BJ (cell line): Measurements from ENCODE around the gene C12orf75. TPM values are rescaled to one million over a fixed set of nuclear protein-coding genes. Genes with fewer than 3 reads are reported as not detected.

Experiments
- CTCF ChIA-PET: fragments of 350-600 bp; formaldehyde crosslinking; extraction: SDS; loops from one replicate; lab custom pipeline; 2021; ENCODE audit warnings: antibody characterized with exemption, inconsistent platforms; lab: Yijun Ruan, JAX
- POLR2A ChIA-PET: fragments of 300-600 bp; sonication (Branson Sonifier 250); formaldehyde crosslinking; extraction: SDS; loops from one replicate; lab custom pipeline; 2021; ENCODE audit warnings: antibody characterized with exemption; lab: Charles Lee
- DNase-seq: peaks from one replicate; pipeline ENCODE4 v3.0.0-alpha.2; 2011; ENCODE audit warnings: low read depth
- H3K27me3 ChIP-seq: 2 replicates; pipeline ENCODE4 v1.6.0; 2011; ENCODE audit warnings: low read length; ENCODE audit not compliant: control insufficient read depth, insufficient read depth
- H3K36me3 ChIP-seq: 2 replicates; pipeline ENCODE4 v1.5.1; 2011; ENCODE audit warnings: low read length; ENCODE audit not compliant: control insufficient read depth, insufficient read depth
- H3K4me3 ChIP-seq: 2 replicates; pipeline ENCODE4 v1.5.1; 2011; ENCODE audit warnings: low read depth, mild to moderate bottlenecking, control low read depth, low read length
- CTCF ChIP-seq: IDR thresholded peaks from 2 replicates; pipeline ENCODE4 v1.5.1; 2011; ENCODE audit warnings: low read depth, mild to moderate bottlenecking, control low read depth, inconsistent platforms, low read length, moderate library complexity; ENCODE audit not compliant: insufficient read depth
- polyA plus RNA-seq: library from polyadenylated mRNA; depleted of rRNA; stranded (reverse); fragments of >200 nt; gene quantifications from 2 replicates; pipeline ENCODE4 v1.2.3, GENCODE V29; 2011

The C12orf75 gene
- polyA plus RNA-seq, 1 experiment = 365 TPM

- no peak for DNase-seq
- no peak for TF ChIP-seq CTCF
Observed at GRCh38 chr12:105348561-105348960, 18.1 kb downstream of the C12orf75 start.

GRCh38 chr12:105349138-105349537 is 18.6 kb downstream of the C12orf75 start:
- CTCF ChIA-PET = interaction anchor here (1.7 kb wide), 1 partner anchor 16 kb away, joined by 4 read pairs; no protein-coding TSS in a partner anchor
- TF ChIP-seq CTCF = no peak

More at GRCh38 chr12:105348561-105348960, 18.1 kb downstream of the C12orf75 start:
- Histone ChIP-seq H3K36me3 (peaks cover 14% of the 10 kb centered on the region), H3K27me3 (no peaks in the 10 kb centered on the region), H3K4me3 (no peak overlapping the region)
- ChIA-PET CTCF (interaction anchor here (1.7 kb wide), 1 partner anchor 16 kb away, joined by 4 read pairs; no protein-coding TSS in a partner anchor), POLR2A (no interaction called here)

GRCh38 chr12:105351523-105351922 is 21.0 kb downstream of the C12orf75 start:
- ChIA-PET CTCF (interaction anchor here (0.6 kb wide), 1 partner anchor 86 kb away, joined by 4 read pairs; no protein-coding TSS in a partner anchor), POLR2A (no interaction called here)
- H3K27me3 ChIP-seq = no peaks in the 10 kb centered on the region
- DNase-seq = no peak
- TF ChIP-seq CTCF = no peak
- H3K4me3 ChIP-seq = no peak overlapping the region
- H3K36me3 ChIP-seq = peaks cover 10% of the 10 kb centered on the region

More at GRCh38 chr12:105349138-105349537, 18.6 kb downstream of the C12orf75 start:
- DNase-seq = no peak
- POLR2A ChIA-PET = no interaction called here
- Histone ChIP-seq H3K27me3 (no peaks in the 10 kb centered on the region), H3K36me3 (peaks cover 11% of the 10 kb centered on the region), H3K4me3 (no peak overlapping the region)

- Histone ChIP-seq H3K4me3 (no peak overlapping the region), H3K27me3 (no peaks in the 10 kb centered on the region), H3K36me3 (peaks cover 10% of the 10 kb centered on the region)
- no peak for DNase-seq
- TF ChIP-seq CTCF = no peak
- CTCF ChIA-PET = no interaction called here
- POLR2A ChIA-PET = no interaction called here
Observed at GRCh38 chr12:105352052-105352451, 21.6 kb downstream of the C12orf75 start.

- CTCF ChIA-PET = no interaction called here
- Histone ChIP-seq H3K27me3 (no peaks in the 10 kb centered on the region), H3K36me3 (peaks cover 9% of the 10 kb centered on the region), H3K4me3 (no peak overlapping the region)
- POLR2A ChIA-PET = interaction anchor here (0.6 kb wide), 1 partner anchor 18 kb away, joined by 3 read pairs; no protein-coding TSS in a partner anchor
- no peak for DNase-seq
- TF ChIP-seq CTCF = no peak
Observed at GRCh38 chr12:105352940-105353635, 22.6 kb downstream of the C12orf75 start.
